GM10266 (cell line): ENCODE measurements around the gene RPS17.
A peak's percentile ranks its signal among the peaks of the same experiment; 100 is the strongest.

Experiments used
- DNase-seq: peaks from one replicate; pipeline ENCODE4 v3.0.0; 2012; ENCODE audit errors: extremely low spot score
- TF ChIP-seq, protein P1 (sequence below): IDR thresholded peaks from 2 replicates; pipeline ENCODE4 v1.5.1; 2012; ENCODE audit warnings: mild to moderate bottlenecking, low read depth; ENCODE audit not compliant: control insufficient read depth, insufficient read depth; ENCODE audit errors: missing control alignments

The RPS17 gene

DNA sequence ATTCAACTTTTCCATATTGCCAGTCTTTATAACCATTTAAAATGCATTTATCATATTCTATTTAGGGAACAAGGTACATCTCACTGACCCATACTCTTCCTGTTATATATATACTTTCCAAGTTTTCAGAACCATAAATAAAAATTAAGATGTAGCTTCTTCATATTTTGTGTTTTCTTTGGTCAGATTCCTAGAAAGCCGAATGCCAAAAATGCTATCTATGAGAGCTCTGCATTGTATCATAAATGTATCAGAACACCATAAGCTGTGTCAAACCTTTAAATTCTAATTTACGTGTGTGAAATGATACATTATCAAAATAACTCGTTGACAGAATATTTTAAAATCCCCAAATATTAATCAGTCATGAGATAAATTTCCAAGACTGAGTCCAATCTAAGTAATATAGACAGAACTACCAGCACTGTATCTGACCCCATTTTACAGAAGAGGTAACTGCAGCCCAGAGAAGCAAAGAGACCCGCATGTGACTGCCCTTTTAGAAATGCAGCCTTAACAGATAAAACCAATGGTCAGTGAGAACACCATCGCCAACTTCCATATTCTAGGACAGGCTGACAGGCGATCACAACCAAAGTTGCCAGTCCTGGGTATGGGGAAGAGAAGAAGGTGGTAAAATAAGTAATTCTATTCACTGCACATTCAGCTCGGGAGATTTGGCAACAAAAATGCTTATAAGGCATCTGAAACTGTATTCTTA lies 16.2 kb upstream of the RPS17 start:
- TF ChIP-seq, protein P1, sequence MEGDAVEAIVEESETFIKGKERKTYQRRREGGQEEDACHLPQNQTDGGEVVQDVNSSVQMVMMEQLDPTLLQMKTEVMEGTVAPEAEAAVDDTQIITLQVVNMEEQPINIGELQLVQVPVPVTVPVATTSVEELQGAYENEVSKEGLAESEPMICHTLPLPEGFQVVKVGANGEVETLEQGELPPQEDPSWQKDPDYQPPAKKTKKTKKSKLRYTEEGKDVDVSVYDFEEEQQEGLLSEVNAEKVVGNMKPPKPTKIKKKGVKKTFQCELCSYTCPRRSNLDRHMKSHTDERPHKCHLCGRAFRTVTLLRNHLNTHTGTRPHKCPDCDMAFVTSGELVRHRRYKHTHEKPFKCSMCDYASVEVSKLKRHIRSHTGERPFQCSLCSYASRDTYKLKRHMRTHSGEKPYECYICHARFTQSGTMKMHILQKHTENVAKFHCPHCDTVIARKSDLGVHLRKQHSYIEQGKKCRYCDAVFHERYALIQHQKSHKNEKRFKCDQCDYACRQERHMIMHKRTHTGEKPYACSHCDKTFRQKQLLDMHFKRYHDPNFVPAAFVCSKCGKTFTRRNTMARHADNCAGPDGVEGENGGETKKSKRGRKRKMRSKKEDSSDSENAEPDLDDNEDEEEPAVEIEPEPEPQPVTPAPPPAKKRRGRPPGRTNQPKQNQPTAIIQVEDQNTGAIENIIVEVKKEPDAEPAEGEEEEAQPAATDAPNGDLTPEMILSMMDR, result no peak
- DNase-seq, result no peak

DNA sequence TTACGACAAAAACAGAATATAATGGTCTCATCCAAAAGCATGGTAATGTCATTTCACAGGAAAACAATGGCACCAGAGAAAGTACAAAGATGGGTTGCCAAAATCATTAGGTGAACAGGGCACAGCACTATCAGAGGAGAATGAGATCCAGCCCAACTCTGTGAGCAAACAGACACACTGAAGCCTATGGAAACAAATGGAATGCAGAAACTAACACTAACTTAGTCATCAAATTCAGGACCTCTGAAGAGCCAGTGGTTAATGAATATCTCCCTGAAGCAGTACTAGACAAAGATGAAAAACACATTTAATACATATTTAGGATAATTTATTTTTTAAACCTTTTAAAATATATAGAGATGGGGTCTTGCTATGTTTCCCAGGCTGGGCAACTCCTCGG lies 14.6 kb upstream of the RPS17 start:
- TF ChIP-seq, protein P1, result no peak

DNA sequence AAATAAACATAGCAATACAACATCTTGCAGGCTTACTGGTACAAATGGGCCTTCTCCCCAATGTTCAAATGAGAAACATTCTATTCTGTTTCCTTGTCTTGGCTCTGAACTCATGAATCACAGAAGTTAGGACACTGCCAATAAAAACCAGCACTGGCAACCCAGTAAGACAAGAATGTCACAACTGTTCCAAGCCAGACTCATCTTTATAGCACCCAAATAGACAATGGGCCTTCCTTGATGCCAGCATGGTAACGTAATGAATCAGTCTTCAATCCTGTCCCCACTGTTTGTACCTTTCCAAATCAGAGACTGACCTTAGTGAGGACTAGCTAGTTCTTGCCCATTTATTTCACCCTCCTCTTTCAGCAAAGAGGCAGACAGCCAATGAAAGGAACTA lies 14.1 kb upstream of the RPS17 start:
- TF ChIP-seq, protein P1, result no peak
- no peak for DNase-seq

More for the DNA sequence above, 14.6 kb upstream of the RPS17 start:
- no peak for DNase-seq

DNA sequence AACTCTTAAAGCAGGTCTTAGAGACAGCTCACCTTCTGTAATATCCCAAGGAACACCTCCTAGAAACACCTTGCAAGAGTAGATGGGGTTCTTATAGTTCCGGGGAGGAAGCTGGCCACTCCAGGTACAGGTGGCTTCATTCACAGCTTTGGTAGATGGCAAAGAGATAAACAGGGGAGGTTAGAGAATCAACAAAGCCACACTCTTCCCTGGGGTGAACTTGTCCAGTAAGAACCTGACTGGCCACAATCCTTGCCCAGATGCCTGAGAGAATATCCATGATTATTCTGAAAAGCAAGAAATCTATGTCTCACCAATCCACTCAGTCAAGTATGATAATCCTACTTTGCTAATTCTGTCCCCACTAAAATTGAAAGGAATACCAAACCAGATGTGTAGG lies 13.6 kb upstream of the RPS17 start:
- no peak for DNase-seq
- TF ChIP-seq, protein P1, result no peak

DNA sequence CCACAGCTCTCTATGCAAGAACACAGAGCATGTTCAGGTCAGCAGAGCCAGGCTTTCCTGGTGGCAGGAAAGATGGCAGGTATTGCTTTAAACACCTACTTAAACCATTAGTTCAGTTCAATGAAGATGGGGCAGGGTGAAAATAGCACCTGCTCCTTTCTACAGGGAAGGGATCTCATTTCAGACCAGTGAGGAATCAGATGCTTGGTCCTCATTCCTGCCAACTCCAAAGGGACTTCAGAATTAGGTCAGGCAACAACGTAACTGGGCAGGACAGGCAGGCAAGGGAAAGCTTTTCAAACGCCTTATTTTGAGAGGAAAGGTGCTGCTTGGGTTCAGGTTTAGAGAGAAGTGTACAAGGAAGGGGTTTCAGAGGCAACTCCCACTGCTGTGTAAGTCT lies 12.6 kb upstream of the RPS17 start:
- TF ChIP-seq, protein P1, result no peak
- no peak for DNase-seq

DNA sequence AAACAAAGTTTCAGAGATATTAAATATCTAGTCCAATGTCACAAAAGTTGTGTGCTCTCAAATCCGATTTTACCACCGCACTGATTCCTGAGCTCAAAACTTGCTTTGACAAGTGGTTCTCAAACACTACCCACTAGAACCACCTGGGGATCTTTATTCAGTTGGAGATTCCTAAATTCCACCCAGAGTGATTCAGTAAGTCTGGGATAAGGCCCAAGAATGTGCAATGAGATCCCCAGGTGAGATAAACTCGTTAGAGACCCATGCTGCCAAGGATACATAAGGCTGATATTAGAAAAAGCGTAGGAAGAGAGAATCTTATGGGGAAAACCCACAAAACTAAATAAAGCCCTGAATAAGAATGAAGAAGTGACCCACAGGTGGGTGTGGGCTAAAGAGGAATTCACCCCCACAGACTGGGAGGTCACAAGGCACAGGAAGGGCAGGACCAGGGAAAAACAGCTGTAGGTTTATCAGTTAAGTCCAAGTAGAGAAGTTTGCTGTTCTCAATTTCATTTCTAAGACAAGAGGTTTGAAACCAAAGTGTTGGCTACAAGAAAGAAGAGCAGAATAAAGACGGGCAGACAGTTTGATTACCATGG lies 11.5 kb upstream of the RPS17 start:
- TF ChIP-seq, protein P1, result no peak
- DNase-seq, result peak; percentile 30

DNA sequence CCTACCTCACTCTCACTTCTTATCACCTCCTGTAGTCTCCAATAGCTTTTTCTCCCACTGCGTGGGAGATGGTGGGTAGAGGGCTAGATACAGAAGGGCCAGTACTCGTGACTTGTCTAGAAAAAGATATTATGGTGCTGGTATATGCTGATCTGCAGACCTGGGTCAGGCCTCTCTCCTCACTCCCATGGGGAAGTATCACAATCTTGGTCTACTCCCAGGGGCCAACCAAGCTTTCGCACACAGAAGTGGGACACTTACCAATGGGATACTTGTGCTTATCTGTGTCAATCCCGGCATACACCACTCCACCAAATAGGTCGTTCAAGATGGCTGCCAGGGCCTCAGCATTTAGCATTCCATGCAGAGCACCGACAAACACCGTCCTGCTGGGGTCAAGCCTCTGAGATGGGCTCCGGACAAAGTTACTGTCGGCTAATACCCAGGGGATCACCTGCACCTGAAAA lies 9.0 kb upstream of the RPS17 start:
- DNase-seq, result no peak
- TF ChIP-seq, protein P1, result no peak
